Neutrophil (primary cell): ENCODE data around the gene USP34.
"Not testable (repeated sequence)": the region's sequence is repeated elsewhere in the genome, so short reads cannot be mapped to it uniquely, and the experiment has no call there.

Experiments
- H3K27ac ChIP-seq: fragments of 200-600 bp; sonication (generic); 2 replicates; pipeline ENCODE4 v1.5.1; 2016; ENCODE audit warnings: mild to moderate bottlenecking, moderate library complexity
- H3K27me3 ChIP-seq: fragments of 200-600 bp; sonication (generic); 2 replicates; pipeline ENCODE4 v1.6.0; 2016; ENCODE audit warnings: mild to moderate bottlenecking
- H3K36me3 ChIP-seq: fragments of 200-600 bp; sonication (generic); 2 replicates; pipeline ENCODE4 v1.5.1; 2017
- H3K4me1 ChIP-seq, 2 experiments: fragments of 200-600 bp in 1 of 2; sonication (generic) in 1 of 2; 1 replicate in 1 of 2; 2 replicates in 1 of 2; pipeline versions ENCODE4 v1.5.1 to v1.6.1; 2013 to 2016; ENCODE audit warnings: low read depth in 1 of 2, low read length in 1 of 2, mild to moderate bottlenecking in 1 of 2, moderate library complexity in 1 of 2; ENCODE audit not compliant: control insufficient read depth in 1 of 2, insufficient read depth in 1 of 2
- H3K4me3 ChIP-seq, 2 experiments: fragments of 200-600 bp in 1 of 2; sonication (generic) in 1 of 2; 1 replicate in 1 of 2; 2 replicates in 1 of 2; pipeline ENCODE4 v1.5.1; 2013 to 2016; ENCODE audit warnings: low read depth in 1 of 2, low read length in 1 of 2, mild to moderate bottlenecking in 1 of 2, moderate library complexity in 1 of 2
- H3K9me3 ChIP-seq: fragments of 200-600 bp; sonication (generic); 2 replicates; pipeline ENCODE4 v1.5.1; 2016
- TF ChIP-seq, protein P1 (sequence below): fragments of 200-600 bp; sonication (generic); IDR thresholded peaks from 2 replicates; pipeline ENCODE4 v1.5.1; 2016; ENCODE audit warnings: antibody characterized with exemption

Gene USP34

DNA sequence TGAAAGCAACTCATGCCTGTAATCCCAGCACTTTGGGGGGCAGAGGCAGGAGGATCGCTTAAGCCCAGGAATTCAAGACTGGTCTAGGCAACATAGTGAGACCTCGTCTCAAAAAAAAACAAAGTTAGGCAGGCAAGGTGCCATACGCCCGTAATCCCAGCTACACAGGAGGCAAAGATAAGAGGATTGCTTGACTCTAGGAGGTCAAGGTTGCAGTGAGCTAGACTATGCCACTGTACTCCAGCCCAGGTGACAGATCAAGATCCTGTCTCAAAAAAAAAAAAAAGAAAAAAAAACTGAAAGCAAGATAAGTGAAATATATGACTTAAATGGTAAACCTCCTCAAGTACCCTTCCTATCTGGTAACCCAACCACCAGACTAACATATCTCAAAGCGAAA lies 59.8 kb downstream of the USP34 start:
- Histone ChIP-seq H3K4me1 (no peaks in the 10 kb centered on the region), H3K36me3 (peaks cover 6% of the 10 kb centered on the region), H3K27ac (no peak overlapping the region), H3K4me3 (no peak overlapping the region), H3K9me3 (no peaks in the 10 kb centered on the region), H3K27me3 (no peaks in the 10 kb centered on the region)
- TF ChIP-seq, protein P1, sequence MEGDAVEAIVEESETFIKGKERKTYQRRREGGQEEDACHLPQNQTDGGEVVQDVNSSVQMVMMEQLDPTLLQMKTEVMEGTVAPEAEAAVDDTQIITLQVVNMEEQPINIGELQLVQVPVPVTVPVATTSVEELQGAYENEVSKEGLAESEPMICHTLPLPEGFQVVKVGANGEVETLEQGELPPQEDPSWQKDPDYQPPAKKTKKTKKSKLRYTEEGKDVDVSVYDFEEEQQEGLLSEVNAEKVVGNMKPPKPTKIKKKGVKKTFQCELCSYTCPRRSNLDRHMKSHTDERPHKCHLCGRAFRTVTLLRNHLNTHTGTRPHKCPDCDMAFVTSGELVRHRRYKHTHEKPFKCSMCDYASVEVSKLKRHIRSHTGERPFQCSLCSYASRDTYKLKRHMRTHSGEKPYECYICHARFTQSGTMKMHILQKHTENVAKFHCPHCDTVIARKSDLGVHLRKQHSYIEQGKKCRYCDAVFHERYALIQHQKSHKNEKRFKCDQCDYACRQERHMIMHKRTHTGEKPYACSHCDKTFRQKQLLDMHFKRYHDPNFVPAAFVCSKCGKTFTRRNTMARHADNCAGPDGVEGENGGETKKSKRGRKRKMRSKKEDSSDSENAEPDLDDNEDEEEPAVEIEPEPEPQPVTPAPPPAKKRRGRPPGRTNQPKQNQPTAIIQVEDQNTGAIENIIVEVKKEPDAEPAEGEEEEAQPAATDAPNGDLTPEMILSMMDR, result no peak

DNA sequence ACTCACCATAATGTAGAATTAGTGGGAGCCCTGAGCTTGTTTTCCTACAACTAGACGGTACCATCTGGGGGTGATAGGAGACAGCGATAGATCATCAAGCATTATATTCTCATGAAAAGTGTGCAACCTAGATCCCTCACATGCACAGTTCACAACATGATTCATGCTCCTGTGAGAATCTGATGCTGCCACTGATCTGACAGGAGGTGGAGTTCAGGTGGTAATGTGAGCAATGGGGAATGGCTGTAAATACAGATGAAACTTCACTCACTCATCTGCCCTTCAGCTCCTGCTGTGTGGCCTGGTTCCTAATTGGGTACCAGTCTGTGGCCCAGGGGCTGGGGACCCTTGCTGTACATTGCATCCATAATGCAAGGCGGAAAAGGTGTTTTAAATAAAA lies 60.7 kb downstream of the USP34 start:
- Histone ChIP-seq H3K4me1 (no peaks in the 10 kb centered on the region), H3K27me3 (no peaks in the 10 kb centered on the region), H3K9me3 (no peaks in the 10 kb centered on the region), H3K36me3 (peaks cover 13% of the 10 kb centered on the region), H3K4me3 (no peak overlapping the region), H3K27ac (no peak overlapping the region)
- TF ChIP-seq, protein P1, result no peak

DNA sequence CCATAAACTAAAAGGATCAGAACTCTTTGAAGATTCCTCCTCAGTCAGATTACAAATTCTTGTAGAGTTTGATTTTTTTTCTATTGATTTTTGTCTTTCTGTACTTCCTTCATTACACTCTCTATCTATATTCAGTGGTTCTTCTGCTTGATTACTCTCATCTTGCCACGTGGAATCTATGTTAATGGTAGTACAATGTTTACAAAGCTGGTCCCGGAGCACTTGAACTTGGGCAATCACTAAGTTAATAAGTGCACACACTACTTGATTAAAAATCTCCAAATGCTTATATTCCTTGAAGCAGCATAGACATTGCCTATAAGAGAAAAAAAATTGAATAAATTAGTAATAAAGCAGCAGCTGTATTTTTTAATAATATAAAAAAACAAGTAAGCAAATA lies 65.1 kb downstream of the USP34 start:
- Histone ChIP-seq H3K4me3 (no peak overlapping the region), H3K9me3 (no peaks in the 10 kb centered on the region), H3K4me1 (no peaks in the 10 kb centered on the region), H3K27ac (no peak overlapping the region), H3K27me3 (no peaks in the 10 kb centered on the region), H3K36me3 (peaks cover 25% of the 10 kb centered on the region)
- TF ChIP-seq, protein P1, result no peak

DNA sequence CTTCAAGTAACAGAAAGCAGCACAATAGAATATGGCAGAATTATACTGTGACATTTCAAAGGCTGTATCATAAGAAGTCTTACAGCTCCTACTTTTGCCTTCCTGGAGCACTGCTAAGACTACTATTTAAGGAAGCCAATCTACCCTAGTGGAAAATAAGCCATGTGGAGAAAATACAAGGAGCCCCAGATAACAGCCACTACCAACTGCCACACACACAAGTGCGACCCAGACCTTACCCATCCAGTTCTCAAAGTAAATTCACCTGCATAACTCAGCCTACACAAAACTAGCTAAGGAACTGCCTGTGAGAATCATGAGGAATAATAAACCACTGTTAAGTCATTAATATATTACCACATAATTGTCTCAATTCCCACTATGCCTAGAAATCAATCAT lies 66.4 kb downstream of the USP34 start:
- no peaks in the 10 kb centered on the region for H3K4me1 ChIP-seq
- H3K27ac ChIP-seq, result no peak overlapping the region
- H3K36me3 ChIP-seq, result peaks cover 20% of the 10 kb centered on the region
- TF ChIP-seq, protein P1, result no peak
- no peaks in the 10 kb centered on the region for H3K9me3 ChIP-seq
- H3K27me3 ChIP-seq, result no peaks in the 10 kb centered on the region
- no peak overlapping the region for H3K4me3 ChIP-seq

DNA sequence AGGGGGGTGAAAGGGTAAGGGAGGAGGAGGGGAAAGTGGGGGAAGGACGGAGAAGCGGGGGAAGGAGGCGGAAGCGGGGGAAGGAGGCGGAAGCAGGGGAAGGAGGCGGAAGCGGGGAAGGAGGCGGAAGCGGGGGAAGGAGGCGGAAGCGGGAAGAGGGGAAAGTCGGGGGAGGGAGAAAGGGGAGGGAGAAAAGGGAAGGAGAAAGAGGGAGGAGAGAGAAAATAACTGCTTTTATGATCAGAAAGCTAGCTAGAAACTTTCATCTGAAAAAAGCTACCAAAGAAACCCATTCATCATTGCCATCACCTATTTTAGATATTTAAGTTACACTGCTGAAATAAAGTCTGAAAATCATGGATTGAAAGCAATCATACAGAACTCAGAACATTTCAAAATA lies 72.5 kb downstream of the USP34 start:
- Histone ChIP-seq H3K27ac (no peak overlapping the region), H3K27me3 (no peaks in the 10 kb centered on the region), H3K4me1 (no peaks in the 10 kb centered on the region), H3K4me3 (no peak overlapping the region), H3K9me3 (no peaks in the 10 kb centered on the region), H3K36me3 (peaks cover 19% of the 10 kb centered on the region)
- TF ChIP-seq, protein P1, result no peak

DNA sequence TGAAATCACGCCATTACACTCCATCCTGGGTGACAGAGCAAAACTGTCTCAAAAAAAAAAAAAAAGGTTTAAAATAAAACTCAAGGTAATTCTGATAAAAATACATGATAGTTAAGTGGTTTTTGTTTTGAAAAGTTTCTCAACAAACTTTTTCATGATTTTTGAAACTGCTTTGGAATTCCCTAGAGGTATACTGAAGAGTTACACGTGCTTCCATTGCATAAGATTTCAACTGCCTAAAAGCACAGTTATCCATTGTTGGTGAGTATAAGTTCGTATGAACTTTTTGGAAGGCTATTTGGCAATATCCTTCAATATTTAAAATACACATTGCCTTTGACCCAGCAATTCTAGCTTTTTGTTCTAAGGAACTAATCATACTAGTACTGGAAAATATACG lies 74.9 kb downstream of the USP34 start:
- TF ChIP-seq, protein P1, result no peak
- H3K9me3 ChIP-seq, result no peaks in the 10 kb centered on the region
- H3K27ac ChIP-seq, result no peak overlapping the region
- H3K27me3 ChIP-seq, result no peaks in the 10 kb centered on the region
- H3K4me3 ChIP-seq, result no peak overlapping the region
- peaks cover 35% of the 10 kb centered on the region for H3K36me3 ChIP-seq
- H3K4me1 ChIP-seq, result no peaks in the 10 kb centered on the region

DNA sequence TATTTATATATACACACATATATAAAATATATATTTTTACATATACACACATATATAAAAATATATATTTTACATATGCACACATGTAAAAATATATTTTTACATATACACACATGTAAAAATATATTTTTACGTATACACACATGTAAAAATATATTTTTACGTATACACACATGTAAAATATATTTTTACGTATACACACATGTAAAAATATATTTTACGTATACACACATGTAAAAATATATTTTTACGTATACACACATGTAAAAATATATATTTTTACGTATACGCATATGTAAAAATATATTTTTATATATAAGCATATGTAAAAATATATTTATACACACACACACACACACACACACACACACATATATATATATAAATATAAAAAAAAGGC lies 83.3 kb downstream of the USP34 start:
- H3K27ac ChIP-seq, H3K27me3 ChIP-seq, H3K4me1 ChIP-seq, H3K9me3 ChIP-seq, H3K4me3 ChIP-seq: not testable (repeated sequence)
- H3K36me3 ChIP-seq, result peaks cover 28% of the 10 kb centered on the region

DNA sequence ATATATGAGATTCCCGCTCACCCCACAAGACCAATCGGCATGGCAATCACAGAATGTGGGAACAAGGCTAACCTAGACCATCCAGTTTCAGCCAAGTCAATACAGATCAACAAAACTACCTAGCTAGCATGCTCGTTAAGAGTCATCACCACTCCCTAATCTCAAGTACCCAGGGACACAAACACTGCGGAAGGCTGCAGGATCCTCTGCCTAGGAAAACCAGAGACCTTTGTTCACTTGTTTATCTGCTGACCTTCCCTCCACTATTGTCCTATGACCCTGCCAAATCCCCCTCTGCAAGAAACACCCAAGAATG lies 90.0 kb downstream of the USP34 start:
- not testable (repeated sequence) for H3K9me3 ChIP-seq, H3K4me1 ChIP-seq, H3K27me3 ChIP-seq, H3K27ac ChIP-seq, H3K4me3 ChIP-seq
- H3K36me3 ChIP-seq, result peaks cover 48% of the 10 kb centered on the region
